HTR-8/SVneo (cell line): ENCODE results near the gene MIER2.
"Not testable (repeated sequence)": the region's sequence is repeated elsewhere in the genome, so short reads cannot be mapped to it uniquely, and the experiment has no call there.

Source experiments
- DNase-seq: peaks from one replicate; pipeline ENCODE4 v3.0.0; 2011; ENCODE audit warnings: low spot score, mixed read lengths; ENCODE audit not compliant: insufficient read length
- FAIRE-seq: peaks from 2 replicates; lab custom pipeline; 2011; peaks lifted over from hg19 to GRCh38; lab: Jason Lieb, UNC

Gene MIER2

DNA sequence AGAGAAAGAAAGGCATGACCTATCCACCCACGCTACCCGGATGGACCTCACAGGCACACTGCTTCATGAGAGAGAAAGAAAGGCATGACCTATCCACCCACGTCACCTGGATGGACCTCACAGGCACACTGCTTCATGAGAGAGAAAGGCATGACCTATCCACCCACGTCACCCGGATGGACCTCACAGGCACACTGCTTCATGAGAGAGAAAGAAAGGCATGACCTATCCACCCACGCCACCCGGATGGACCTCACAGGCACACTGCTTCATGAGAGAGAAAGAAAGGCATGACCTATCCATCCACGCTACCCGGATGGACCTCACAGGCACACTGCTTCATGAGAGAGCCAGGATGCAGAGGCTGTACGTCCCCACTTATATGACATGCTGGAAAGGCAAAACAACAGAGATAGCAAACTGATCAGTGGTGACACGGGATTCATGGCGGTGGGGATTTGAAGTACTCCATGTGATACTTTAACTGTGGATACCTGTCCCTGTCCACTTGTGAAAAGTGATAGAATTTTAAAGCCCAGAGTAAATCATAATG lies 73.8 kb downstream of the MIER2 start:
- DNase-seq, FAIRE-seq: not testable (repeated sequence)

DNA sequence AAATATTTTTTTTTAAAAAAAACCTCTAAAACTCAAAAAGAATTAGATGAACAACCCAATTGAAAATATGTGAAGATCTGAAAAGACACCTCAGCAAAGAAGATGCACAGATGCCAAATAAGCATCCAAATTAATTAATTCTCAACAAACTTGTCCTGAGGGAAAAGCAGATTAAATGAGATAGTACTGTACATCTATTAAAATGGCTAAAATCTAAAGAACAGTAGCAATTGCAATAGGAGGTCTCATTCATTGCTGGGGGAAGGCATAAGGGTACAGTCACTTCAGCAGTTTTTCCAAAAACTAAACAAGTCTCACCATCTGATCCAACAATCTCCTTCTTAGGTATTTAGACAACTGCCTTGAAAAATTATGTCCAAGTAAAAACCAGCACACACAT lies 75.4 kb downstream of the MIER2 start:
- no peak for DNase-seq
- FAIRE-seq: no peak

GRCh38 chr19:262125-262524 lies 82.5 kb downstream of the MIER2 start:
- FAIRE-seq (no peak), DNase-seq (no peak)

GRCh38 chr19:256804-257203 lies 87.8 kb downstream of the MIER2 start:
- not testable (repeated sequence) for FAIRE-seq, DNase-seq
